GM23338 (cell line): Measurements from ENCODE around the gene GNAI3. TPM values are rescaled to one million over a fixed set of nuclear protein-coding genes. Genes with fewer than 3 reads are reported as not detected.

Experiments
- ATAC-seq: fragments of 200-7000 bp; cut with Tn5 transposase; 3 replicates; pipeline ENCODE4 v1.9.1; 2020
- DNase-seq: peaks from one replicate; pipeline ENCODE4 v3.0.0-alpha.2; 2015; ENCODE audit warnings: low spot score
- H2AFZ ChIP-seq: fragments of 200-600 bp; sonication (generic); 2 replicates; pipeline ENCODE4 v1.8.0; 2016; ENCODE audit warnings: antibody characterized with exemption, mild to moderate bottlenecking, moderate library complexity
- H3F3A ChIP-seq: fragments of 200-600 bp; sonication (generic); replicated peaks from 2 replicates; pipeline ENCODE4 v1.8.0; 2017; ENCODE audit warnings: antibody characterized with exemption, mixed run types, low read depth
- H3K27ac ChIP-seq: fragments of 200-600 bp; sonication (generic); 2 replicates; pipeline ENCODE4 v1.6.1; 2016; ENCODE audit warnings: low read depth
- H3K27me3 ChIP-seq: fragments of 200-600 bp; sonication (generic); 2 replicates; pipeline ENCODE4 v1.8.0; 2016; ENCODE audit warnings: mild to moderate bottlenecking, mixed run types, moderate library complexity; ENCODE audit not compliant: insufficient read depth
- H3K36me3 ChIP-seq: fragments of 200-600 bp; sonication (generic); 2 replicates; pipeline ENCODE4 v1.8.0; 2016; ENCODE audit warnings: mild to moderate bottlenecking; ENCODE audit not compliant: insufficient read depth
- H3K4me1 ChIP-seq: fragments of 200-600 bp; sonication (generic); 2 replicates; pipeline ENCODE4 v1.8.0; 2016; ENCODE audit warnings: mild to moderate bottlenecking, moderate library complexity; ENCODE audit not compliant: insufficient read depth
- H3K4me2 ChIP-seq: fragments of 200-600 bp; sonication (generic); 2 replicates; pipeline ENCODE4 v1.7.1; 2017; ENCODE audit warnings: mixed run types
- H3K4me3 ChIP-seq: fragments of 200-600 bp; sonication (generic); 2 replicates; pipeline ENCODE4 v1.6.1; 2016; ENCODE audit warnings: mixed run types
- H3K79me2 ChIP-seq: fragments of 200-600 bp; sonication (generic); replicated peaks from 2 replicates; pipeline ENCODE4 v1.8.0; 2017; ENCODE audit warnings: mild to moderate bottlenecking; ENCODE audit not compliant: insufficient read depth
- H3K9me2 ChIP-seq: fragments of 200-600 bp; sonication (generic); 2 replicates; pipeline ENCODE4 v1.8.0; 2017; ENCODE audit not compliant: insufficient read depth
- H4K20me1 ChIP-seq: fragments of 200-600 bp; sonication (generic); replicated peaks from 2 replicates; pipeline ENCODE4 v1.8.0; 2017; ENCODE audit warnings: mild to moderate bottlenecking; ENCODE audit not compliant: insufficient read depth
- H3K27ac Mint-ChIP-seq: 2 replicates; pipeline ENCODE4 v1.8.0; 2020; ENCODE audit warnings: inconsistent platforms, mild to moderate bottlenecking, moderate library complexity, mixed read lengths
- H3K27me3 Mint-ChIP-seq: 3 replicates; pipeline ENCODE4 v1.8.0; 2022; ENCODE audit warnings: low read depth, mild to moderate bottlenecking, moderate library complexity, mixed read lengths, inconsistent platforms; ENCODE audit not compliant: insufficient read depth, poor library complexity
- H3K36me3 Mint-ChIP-seq: 3 replicates; pipeline ENCODE4 v1.8.0; 2021; ENCODE audit warnings: low read depth, mild to moderate bottlenecking, inconsistent platforms, moderate library complexity, mixed read lengths
- H3K4me1 Mint-ChIP-seq: 3 replicates; pipeline ENCODE4 v1.8.0; 2020; ENCODE audit warnings: mild to moderate bottlenecking, inconsistent platforms, mixed read lengths
- H3K4me3 Mint-ChIP-seq: 3 replicates; pipeline ENCODE4 v1.8.0; 2021; ENCODE audit warnings: moderate library complexity, mild to moderate bottlenecking, inconsistent platforms, mixed read lengths
- H3K9me3 Mint-ChIP-seq: 3 replicates; pipeline ENCODE4 v1.8.0; 2020; ENCODE audit warnings: moderate library complexity, mild to moderate bottlenecking, inconsistent platforms, mixed read lengths
- CREB1 ChIP-seq: fragments of 250-450 bp; sonication (Bioruptor Pico); IDR thresholded peaks from 2 replicates; pipeline ENCODE4 v1.5.0; 2020; ENCODE audit warnings: low read depth, mild to moderate bottlenecking, moderate library complexity
- ETS1 ChIP-seq: IDR thresholded peaks from 2 replicates; pipeline ENCODE4 v1.6.1; 2016; ENCODE audit warnings: antibody characterized with exemption
- EZH2 ChIP-seq: fragments of 200-600 bp; sonication (generic); IDR thresholded peaks from one replicate; pipeline ENCODE4 v1.8.0; 2017; ENCODE audit warnings: antibody characterized with exemption, mild to moderate bottlenecking, low read depth; ENCODE audit not compliant: unreplicated experiment
- EZH2phosphoT487 ChIP-seq: fragments of 200-600 bp; sonication (generic); IDR thresholded peaks from one replicate; pipeline ENCODE4 v1.8.1; 2018; ENCODE audit warnings: antibody characterized with exemption; ENCODE audit not compliant: unreplicated experiment
- JUNB ChIP-seq: IDR thresholded peaks from one replicate; pipeline ENCODE4 v1.6.1; 2016; ENCODE audit warnings: antibody characterized with exemption; ENCODE audit not compliant: unreplicated experiment
- NANOG ChIP-seq: IDR thresholded peaks from 2 replicates; pipeline ENCODE4 v1.6.1; 2016; ENCODE audit warnings: antibody characterized with exemption, borderline replicate concordance
- POLR2AphosphoS5 ChIP-seq: IDR thresholded peaks from 2 replicates; pipeline ENCODE4 v1.6.1; 2016; ENCODE audit warnings: antibody characterized with exemption, low read depth
- REST ChIP-seq: IDR thresholded peaks from one replicate; pipeline ENCODE4 v1.6.1; 2018; ENCODE audit warnings: antibody characterized with exemption; ENCODE audit not compliant: unreplicated experiment
- STAT1 ChIP-seq: IDR thresholded peaks from one replicate; pipeline ENCODE4 v1.6.1; 2016; ENCODE audit warnings: antibody characterized with exemption; ENCODE audit not compliant: unreplicated experiment
- ZNF114 ChIP-seq: fragments of 250-450 bp; sonication (Bioruptor Pico); IDR thresholded peaks from 2 replicates; pipeline ENCODE4 v1.5.0; 2020; ENCODE audit warnings: mild to moderate bottlenecking, moderate library complexity
- ZNF331 ChIP-seq: fragments of 250-450 bp; sonication (Bioruptor Pico); IDR thresholded peaks from 2 replicates; pipeline ENCODE4 v1.5.0; 2020; ENCODE audit warnings: low read depth, mild to moderate bottlenecking, moderate library complexity
- polyA plus RNA-seq: library from polyadenylated mRNA; unstranded; fragments of >200 nt; fragmentation: Nextera tagmentation; extraction: Ambion mirVana; gene quantifications from 2 replicates; pipeline ENCODE4 v1.2.1, GENCODE V29; 2016
- total RNA-seq: library from RNA; depleted of rRNA; stranded (reverse); fragments of >200 nt; shearing (Covaris generic); gene quantifications from 2 replicates; pipeline ENCODE4 v1.2.3, GENCODE V29; 2014
- TF ChIP-seq, protein P1 (sequence below), 2 experiments: fragments of 200-600 bp in 1 of 2; sonication (generic) in 1 of 2; conservative IDR thresholded peaks; 2 replicates each; pipeline versions ENCODE4 v1.5.1 to v1.6.1; 2016 to 2017; ENCODE audit warnings: antibody characterized with exemption in 2 of 2, low read depth in 2 of 2, mild to moderate bottlenecking in 2 of 2, moderate library complexity in 1 of 2
- TF ChIP-seq, protein P2 (sequence below): fragments of 250-450 bp; sonication (Bioruptor Pico); IDR thresholded peaks from 2 replicates; pipeline ENCODE4 v1.5.0; 2020; ENCODE audit warnings: mild to moderate bottlenecking, moderate library complexity

Gene GNAI3
- total and polyA plus RNA-seq, 2 experiments from 2014 or later, result 4.5 to 10.2 TPM

- no peak for DNase-seq
- Histone ChIP-seq H3K27me3 (no peaks in the 10 kb centered on the region), H3K9me2 (no peaks in the 10 kb centered on the region), H3K79me2 (peaks cover 100% of the 10 kb centered on the region), H4K20me1 (peaks cover 23% of the 10 kb centered on the region; the same call in 1 of the 2 replicates), H2AFZ (no peak overlapping the region), H3K36me3 (no peaks in the 10 kb centered on the region), H3K27ac (no peak overlapping the region), H3K4me2 (no peak overlapping the region), H3K4me3 (no peak overlapping the region), H3F3A (no peaks in the 10 kb centered on the region), H3K4me1 (peaks cover 4% of the 10 kb centered on the region; the same call in 1 of the 2 replicates)
- no peak for ATAC-seq
- H3K4me3 Mint-ChIP-seq, result no peak overlapping the region
- 0 out of 3 replicates have a peak, but pooled peaks cover 2% of the 10 kb centered on the region for H3K36me3 Mint-ChIP-seq
- peaks cover 1% of the 10 kb centered on the region for H3K27me3 Mint-ChIP-seq
- peaks cover 10% of the 10 kb centered on the region for H3K4me1 Mint-ChIP-seq
- no peaks in the 10 kb centered on the region for H3K9me3 Mint-ChIP-seq
- no peak overlapping the region for H3K27ac Mint-ChIP-seq
- TF ChIP-seq CREB1 (CRISPR knock-in tag) (no peak), EZH2phosphoT487 (no peak), REST (no peak), POLR2AphosphoS5 (no peak), EZH2 (no peak), NANOG (no peak), ETS1 (no peak), JUNB (no peak), ZNF331 (CRISPR knock-in tag) (no peak), ZNF114 (CRISPR knock-in tag) (no peak), STAT1 (no peak)
- TF ChIP-seq, protein P1, sequence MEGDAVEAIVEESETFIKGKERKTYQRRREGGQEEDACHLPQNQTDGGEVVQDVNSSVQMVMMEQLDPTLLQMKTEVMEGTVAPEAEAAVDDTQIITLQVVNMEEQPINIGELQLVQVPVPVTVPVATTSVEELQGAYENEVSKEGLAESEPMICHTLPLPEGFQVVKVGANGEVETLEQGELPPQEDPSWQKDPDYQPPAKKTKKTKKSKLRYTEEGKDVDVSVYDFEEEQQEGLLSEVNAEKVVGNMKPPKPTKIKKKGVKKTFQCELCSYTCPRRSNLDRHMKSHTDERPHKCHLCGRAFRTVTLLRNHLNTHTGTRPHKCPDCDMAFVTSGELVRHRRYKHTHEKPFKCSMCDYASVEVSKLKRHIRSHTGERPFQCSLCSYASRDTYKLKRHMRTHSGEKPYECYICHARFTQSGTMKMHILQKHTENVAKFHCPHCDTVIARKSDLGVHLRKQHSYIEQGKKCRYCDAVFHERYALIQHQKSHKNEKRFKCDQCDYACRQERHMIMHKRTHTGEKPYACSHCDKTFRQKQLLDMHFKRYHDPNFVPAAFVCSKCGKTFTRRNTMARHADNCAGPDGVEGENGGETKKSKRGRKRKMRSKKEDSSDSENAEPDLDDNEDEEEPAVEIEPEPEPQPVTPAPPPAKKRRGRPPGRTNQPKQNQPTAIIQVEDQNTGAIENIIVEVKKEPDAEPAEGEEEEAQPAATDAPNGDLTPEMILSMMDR (conservative IDR thresholded peaks at IDR 0.05; ENCODE audit: low read depth in 2 of 2), result no peak
- TF ChIP-seq, protein P2, sequence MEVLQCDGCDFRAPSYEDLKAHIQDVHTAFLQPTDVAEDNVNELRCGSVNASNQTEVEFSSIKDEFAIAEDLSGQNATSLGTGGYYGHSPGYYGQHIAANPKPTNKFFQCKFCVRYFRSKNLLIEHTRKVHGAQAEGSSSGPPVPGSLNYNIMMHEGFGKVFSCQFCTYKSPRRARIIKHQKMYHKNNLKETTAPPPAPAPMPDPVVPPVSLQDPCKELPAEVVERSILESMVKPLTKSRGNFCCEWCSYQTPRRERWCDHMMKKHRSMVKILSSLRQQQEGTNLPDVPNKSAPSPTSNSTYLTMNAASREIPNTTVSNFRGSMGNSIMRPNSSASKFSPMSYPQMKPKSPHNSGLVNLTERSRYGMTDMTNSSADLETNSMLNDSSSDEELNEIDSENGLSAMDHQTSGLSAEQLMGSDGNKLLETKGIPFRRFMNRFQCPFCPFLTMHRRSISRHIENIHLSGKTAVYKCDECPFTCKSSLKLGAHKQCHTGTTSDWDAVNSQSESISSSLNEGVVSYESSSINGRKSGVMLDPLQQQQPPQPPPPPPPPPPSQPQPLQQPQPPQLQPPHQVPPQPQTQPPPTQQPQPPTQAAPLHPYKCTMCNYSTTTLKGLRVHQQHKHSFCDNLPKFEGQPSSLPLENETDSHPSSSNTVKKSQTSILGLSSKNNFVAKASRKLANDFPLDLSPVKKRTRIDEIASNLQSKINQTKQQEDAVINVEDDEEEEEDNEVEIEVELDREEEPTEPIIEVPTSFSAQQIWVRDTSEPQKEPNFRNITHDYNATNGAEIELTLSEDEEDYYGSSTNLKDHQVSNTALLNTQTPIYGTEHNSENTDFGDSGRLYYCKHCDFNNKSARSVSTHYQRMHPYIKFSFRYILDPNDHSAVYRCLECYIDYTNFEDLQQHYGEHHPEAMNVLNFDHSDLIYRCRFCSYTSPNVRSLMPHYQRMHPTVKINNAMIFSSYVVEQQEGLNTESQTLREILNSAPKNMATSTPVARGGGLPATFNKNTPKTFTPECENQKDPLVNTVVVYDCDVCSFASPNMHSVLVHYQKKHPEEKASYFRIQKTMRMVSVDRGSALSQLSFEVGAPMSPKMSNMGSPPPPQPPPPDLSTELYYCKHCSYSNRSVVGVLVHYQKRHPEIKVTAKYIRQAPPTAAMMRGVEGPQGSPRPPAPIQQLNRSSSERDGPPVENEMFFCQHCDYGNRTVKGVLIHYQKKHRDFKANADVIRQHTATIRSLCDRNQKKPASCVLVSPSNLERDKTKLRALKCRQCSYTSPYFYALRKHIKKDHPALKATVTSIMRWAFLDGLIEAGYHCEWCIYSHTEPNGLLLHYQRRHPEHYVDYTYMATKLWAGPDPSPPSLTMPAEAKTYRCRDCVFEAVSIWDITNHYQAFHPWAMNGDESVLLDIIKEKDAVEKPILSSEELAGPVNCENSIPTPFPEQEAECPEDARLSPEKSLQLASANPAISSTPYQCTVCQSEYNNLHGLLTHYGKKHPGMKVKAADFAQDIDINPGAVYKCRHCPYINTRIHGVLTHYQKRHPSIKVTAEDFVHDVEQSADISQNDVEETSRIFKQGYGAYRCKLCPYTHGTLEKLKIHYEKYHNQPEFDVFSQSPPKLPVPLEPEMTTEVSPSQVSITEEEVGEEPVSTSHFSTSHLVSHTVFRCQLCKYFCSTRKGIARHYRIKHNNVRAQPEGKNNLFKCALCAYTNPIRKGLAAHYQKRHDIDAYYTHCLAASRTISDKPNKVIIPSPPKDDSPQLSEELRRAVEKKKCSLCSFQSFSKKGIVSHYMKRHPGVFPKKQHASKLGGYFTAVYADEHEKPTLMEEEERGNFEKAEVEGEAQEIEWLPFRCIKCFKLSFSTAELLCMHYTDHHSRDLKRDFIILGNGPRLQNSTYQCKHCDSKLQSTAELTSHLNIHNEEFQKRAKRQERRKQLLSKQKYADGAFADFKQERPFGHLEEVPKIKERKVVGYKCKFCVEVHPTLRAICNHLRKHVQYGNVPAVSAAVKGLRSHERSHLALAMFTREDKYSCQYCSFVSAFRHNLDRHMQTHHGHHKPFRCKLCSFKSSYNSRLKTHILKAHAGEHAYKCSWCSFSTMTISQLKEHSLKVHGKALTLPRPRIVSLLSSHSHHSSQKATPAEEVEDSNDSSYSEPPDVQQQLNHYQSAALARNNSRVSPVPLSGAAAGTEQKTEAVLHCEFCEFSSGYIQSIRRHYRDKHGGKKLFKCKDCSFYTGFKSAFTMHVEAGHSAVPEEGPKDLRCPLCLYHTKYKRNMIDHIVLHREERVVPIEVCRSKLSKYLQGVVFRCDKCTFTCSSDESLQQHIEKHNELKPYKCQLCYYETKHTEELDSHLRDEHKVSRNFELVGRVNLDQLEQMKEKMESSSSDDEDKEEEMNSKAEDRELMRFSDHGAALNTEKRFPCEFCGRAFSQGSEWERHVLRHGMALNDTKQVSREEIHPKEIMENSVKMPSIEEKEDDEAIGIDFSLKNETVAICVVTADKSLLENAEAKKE, result no peak
Observed at GRCh38 chr1:109556563-109556962, 8.1 kb downstream of the GNAI3 start.
